Endometrium (tissue), 2 donors: ENCODE results near the gene SERBP1.

Source experiments
- FAIRE-seq: peaks from 2 replicates; lab custom pipeline; 2012; peaks lifted over from hg19 to GRCh38; lab: Jason Lieb, UNC
- donor health status: control.
- donor health status: control.

Gene SERBP1

GRCh38 chr1:67359592-67359991 is 70.6 kb downstream of the SERBP1 start:
- FAIRE-seq = no peak
